B cell (primary cell): ENCODE results near the gene POP4.

Source experiments
- EZH2 ChIP-seq: IDR thresholded peaks from 2 replicates; pipeline ENCODE4 v1.6.1; 2012; ENCODE audit warnings: borderline replicate concordance, low read depth, mild to moderate bottlenecking, moderate library complexity, low read length; ENCODE audit not compliant: insufficient read depth, poor library complexity, severe bottlenecking
- TF ChIP-seq, protein P1 (sequence below): fragments of 200-600 bp; IDR thresholded peaks from one replicate; pipeline ENCODE4 v1.8.0; 2022; ENCODE audit warnings: antibody characterized with exemption, mild to moderate bottlenecking

DNA sequence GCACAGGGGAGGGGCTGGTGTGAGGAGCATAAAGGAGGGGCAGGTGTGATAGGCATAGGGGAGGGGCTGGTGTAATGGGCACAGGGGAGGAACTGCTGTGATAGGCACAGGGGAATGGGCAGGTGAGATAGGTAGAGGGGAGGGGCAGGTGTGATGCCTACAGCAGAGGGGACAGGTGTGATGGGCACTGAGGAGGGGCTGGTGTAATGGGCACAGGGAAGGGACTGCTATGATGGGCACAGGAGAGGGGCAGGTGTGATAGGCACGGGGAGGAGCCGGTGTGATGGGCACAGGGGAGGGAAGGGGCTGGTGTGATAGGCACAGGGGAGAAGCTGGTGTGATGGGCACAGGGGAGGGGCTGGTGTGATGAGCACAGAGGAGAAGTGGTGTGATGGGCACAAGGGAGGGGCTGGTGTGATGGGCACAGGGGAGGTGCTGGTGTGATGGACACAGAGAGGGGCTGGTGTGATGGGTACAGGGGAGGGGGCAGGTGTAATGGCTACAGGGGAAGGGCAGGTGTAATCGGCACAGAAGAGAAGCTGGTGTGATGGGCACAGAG is 39.5 kb upstream of the POP4 start:
- TF ChIP-seq, protein P1, sequence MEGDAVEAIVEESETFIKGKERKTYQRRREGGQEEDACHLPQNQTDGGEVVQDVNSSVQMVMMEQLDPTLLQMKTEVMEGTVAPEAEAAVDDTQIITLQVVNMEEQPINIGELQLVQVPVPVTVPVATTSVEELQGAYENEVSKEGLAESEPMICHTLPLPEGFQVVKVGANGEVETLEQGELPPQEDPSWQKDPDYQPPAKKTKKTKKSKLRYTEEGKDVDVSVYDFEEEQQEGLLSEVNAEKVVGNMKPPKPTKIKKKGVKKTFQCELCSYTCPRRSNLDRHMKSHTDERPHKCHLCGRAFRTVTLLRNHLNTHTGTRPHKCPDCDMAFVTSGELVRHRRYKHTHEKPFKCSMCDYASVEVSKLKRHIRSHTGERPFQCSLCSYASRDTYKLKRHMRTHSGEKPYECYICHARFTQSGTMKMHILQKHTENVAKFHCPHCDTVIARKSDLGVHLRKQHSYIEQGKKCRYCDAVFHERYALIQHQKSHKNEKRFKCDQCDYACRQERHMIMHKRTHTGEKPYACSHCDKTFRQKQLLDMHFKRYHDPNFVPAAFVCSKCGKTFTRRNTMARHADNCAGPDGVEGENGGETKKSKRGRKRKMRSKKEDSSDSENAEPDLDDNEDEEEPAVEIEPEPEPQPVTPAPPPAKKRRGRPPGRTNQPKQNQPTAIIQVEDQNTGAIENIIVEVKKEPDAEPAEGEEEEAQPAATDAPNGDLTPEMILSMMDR: no peak
- TF ChIP-seq EZH2: no peak
